HG02973 (cell line): ENCODE measurements around the gene ARHGAP6.

Source experiments
- ATAC-seq: cut with Tn5 transposase; IDR thresholded peaks from one replicate; pipeline ENCODE4 v1.9.1; 2021; ENCODE audit warnings: moderate library complexity; ENCODE audit not compliant: unreplicated experiment

The ARHGAP6 gene

DNA sequence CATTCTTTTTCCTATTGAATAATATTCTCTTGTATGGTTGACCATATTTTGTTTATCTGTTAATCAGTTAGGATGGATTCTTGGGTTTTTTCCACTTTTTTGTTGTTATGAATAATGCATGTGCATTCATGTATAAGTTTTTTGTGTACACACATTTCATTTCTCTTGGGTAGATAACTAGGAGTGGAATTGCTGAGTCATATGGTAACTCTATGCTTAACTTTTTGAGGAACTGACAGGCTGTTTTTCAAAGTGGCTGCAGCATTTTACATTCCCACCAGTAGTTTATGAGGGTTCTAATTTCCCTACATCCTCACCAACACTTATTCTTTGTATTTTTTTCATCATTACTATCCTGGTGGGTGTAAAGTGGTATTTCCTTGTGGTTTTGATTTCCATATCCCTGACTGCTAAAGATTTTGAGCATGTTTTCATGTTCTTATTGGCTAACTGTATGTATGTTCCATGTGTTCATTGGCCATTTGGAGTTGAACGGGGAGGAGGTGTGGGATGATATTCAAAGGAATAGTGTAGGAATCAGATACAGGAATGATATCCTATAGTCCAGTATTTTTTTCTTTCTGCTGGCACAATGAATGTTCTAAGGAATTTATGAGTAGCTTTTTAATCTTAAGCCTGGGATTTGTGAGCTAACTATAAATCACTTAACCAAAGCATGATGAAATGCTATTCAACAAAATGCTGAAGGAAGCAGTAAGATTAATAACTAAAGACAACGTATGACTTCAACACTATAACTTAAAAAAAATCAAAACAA is 258.2 kb downstream of the ARHGAP6 start:
- ATAC-seq, result no peak

DNA sequence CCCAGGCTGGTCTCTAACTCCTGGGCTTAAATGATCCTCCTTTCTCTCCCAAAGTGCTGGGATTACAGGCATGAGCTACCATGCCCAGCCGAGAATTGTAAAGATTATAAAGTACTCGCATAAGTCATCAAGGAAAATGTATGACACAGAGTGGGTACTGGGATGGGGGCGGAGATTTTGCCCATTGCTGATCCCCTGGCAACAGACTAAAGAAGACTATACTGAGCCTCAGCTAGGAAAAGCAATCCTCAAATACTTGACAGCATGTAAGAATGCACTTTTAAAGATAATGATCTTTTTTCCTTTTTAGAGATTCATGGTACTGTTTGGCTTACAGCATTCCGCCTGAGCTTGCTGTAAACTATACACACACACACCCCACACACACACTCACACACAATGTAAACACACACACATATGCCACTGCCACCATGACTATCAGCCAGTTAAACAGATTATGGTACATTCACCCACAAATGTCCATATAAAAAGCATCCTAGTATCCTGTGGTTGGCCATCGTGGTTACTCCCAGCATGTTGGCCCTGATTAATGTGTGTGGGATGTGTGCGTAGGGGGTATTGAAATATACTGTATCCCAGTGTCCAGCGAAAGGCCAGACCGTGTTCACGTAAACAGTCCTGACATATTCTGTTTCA is 259.5 kb downstream of the ARHGAP6 start:
- ATAC-seq, result no peak

DNA sequence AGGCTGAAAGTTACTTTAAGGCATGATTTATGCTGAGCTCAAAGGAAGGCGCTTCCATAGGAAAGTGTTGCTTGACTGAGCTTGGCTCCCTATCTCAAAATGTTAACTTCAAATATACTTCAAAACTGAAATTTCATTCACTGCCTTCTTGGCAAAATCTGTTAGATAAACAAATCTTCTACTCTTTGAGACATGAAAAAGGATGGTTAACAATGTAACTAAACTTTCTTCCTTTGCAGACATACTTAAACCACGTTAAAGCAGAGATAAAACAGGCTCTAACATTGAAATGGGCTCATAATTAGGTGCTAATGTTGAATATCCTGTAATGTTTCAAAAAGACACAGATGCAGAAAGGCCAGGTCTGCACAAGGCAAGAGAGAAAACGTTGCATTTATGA is 262.1 kb downstream of the ARHGAP6 start:
- no peak for ATAC-seq

DNA sequence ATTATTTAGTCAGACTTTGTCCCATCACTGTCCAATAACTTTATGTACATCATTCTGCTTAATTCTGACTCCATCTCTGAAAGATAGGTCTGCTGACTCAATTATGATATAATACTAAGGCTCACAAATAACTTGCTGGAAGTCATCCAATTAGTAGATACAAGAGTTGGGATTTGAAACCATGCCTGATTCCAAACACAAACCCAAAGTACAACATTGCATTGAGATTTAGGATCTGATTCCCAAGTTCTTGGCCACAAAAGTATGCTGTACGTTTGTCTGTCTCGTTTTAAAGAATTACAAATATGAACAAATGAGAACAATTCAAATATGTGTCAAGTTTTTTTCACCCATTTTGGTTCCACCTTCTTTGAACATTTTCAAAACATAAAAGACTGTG is 263.8 kb downstream of the ARHGAP6 start:
- ATAC-seq, result no peak

DNA sequence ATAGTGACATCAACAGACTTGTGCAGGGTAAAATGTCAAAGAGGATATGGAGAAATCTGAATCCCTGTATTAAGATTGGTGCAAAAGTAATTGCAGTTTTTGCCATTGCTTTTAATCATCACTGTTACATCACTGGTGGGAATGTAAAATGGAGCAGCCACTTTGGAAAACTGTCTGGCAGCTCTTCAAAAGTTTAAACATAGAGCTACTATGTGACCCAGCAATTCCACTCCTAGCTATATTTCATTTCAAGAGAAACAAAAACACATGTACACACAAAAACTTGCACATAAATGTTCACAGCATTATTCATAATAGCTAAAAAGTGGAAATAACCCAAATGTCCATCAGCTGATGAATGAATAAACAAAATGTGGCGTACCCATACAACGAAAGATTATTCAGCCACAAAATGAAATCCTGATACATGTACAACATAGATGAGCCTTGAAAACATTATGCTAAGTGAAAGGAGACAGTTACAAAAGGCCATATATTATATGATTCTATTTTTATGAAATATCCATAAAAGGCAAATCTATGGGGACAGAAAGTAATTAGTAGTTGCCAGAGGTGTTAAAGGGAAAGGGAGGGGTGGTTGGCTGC is 266.1 kb downstream of the ARHGAP6 start:
- no peak for ATAC-seq

DNA sequence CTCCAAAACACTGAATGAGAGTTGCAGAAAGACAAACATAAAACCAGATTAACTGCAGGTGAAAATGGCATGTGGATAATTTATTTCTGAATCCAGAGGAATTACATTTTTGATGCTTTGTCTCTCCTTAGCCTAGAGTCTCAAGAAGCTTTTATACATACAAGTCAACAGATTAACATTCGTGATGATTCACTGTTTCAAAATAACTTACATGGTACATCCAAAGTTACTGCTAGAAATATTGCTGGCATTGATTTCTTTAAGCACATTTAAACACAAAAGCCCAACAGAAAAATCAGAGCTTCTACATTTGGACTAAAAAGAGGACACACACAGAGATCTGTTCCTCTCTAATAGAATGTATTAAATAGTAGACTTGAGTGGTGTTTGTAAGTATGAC is 266.9 kb downstream of the ARHGAP6 start:
- no peak for ATAC-seq

DNA sequence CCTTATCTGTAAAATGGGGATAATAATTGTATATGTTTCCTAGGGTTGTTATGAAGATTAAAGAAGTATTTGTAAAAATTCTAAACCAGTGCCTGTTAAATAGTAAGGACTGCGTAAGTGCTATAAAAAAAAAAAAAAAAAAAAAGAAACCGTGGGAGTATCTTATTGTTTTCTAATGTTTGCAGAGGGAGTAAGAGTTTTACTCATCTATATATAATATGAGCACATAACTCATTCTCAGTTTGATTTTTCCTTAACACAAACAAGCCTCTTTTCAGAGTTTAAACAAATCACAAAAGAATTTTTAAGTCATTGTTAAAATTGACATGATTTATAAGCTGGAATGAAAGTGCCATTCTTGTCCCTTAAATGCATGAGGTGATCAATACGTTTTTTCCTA is 267.6 kb downstream of the ARHGAP6 start:
- no peak for ATAC-seq

DNA sequence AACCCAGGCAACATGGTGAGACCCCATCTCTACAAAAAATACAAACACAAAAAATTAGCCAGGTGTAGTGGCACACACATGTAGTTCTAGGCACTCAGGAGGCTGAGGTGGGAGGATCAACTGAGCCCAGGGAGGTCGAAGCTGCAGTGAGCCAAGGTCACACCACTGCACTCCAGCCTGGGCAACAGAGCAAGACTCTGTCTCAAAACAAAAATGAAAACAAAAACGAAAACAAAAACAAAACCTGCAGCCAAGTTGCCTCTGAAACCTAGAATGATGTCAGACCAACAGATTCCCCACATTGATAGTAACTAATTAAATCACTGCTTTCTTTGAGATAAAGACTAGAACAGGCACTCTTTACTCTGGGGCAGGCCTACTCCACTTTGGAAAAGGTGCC is 268.0 kb downstream of the ARHGAP6 start:
- no peak for ATAC-seq

DNA sequence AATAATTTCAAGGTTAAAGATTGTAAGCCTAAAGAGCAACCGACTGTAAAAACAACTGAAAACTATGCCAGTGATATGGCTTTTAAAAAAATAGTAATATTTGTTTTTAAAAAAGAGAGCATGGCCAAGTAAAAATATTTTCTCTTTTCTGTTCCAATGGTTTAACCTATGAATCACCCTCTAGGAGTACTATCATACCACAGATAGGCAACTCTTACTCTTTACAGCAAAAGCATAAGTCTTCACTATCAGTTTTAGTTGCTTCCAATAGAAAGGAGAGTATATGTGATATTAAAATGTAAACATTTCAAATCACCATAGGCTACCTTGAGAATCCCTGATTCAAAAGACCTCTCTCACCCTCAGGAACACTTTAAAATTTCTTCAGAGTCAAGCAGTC is 269.9 kb downstream of the ARHGAP6 start:
- ATAC-seq, result no peak

DNA sequence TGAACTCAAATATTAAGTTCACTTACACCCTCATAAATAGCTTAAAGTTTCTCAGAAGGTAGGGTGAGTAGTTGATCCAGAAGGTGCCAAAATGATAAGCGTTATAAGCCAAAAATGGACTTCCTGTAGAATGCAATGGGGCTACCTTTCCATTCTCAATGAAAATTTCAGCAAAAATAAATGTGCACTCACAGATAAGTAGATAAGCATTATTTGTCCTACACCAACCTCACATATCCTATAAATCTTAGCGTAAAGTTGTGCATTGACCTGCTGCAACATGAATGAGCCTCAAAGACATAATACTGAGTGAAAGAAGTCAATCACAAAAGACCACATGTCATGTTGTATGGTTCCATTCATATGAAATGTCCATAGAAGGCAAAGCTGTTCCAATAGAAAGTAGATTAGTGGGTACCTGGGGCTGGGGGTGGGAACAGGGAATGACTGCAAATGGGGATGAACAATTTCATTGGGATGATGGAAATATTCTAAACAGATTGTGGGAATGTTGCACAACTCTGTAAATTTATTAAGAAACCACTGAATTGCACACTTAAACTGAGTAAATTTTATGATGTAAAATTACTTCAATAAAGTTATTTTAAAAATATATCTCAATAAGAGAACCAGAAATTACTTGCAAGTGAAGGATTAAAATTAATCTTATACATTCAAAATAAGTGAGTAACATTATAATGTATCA is 271.6 kb downstream of the ARHGAP6 start:
- ATAC-seq, result no peak

DNA sequence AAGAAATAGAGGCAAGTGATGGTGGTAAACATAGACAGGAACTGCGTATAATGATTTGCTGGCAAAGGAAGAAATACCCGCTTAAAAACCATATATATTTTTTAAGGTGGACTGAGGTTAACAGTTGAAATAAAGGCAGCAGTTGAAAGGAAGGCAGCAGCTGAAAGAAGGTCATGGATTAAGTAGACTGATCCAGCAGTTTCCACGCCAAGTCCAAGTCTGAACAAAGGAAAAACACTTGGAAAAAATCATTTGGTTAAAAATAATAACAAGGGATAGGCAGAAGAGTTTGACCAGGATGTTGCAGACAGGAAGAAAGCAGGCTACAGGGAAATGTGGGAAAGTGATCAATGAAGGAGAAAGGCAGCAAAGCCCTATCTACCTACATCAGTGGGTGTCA is 278.9 kb downstream of the ARHGAP6 start:
- no peak for ATAC-seq

DNA sequence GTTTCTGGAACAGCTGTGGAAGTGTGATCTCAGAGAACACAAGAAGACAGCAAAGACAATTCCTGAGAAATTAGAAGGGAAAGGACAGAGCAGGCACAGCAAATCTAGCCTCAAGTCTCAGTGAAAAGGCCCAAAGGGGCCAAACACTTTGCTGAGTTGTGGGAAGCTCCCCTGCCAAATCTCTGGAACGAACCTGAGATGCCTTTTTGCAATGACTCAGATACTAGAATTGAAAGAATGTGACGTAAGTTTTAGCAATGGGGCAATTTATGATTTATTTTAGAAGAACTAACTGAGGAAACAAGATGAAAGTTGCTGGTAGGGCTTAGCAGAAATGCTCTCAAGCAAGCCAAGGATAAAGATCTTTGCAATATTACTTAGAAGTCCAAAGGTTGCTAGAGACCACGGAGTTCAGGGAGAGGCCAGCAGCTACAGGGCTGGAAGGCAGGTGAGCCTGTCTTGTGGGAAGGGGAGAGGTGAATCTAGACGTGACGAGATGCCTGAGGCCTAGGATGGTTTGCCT is 279.7 kb downstream of the ARHGAP6 start:
- ATAC-seq, result no peak

DNA sequence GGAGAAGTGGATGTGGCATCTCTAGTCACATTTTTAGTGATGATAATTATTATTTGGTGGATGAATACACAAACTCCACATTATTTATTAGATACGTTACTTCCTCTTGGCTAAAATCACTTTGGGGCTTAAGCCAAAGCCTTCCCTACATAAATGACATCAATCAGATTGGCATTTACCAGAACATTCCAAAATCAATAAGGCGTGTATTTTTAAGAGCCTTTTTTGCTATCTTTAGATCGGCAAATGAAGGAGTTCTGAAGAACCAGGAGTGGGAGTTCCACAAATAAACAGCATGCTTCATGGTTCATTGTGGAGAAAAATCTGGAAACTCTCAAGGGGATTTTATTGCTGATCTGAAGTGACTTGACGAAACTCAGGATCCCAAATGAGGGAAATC is 282.8 kb downstream of the ARHGAP6 start:
- no peak for ATAC-seq

DNA sequence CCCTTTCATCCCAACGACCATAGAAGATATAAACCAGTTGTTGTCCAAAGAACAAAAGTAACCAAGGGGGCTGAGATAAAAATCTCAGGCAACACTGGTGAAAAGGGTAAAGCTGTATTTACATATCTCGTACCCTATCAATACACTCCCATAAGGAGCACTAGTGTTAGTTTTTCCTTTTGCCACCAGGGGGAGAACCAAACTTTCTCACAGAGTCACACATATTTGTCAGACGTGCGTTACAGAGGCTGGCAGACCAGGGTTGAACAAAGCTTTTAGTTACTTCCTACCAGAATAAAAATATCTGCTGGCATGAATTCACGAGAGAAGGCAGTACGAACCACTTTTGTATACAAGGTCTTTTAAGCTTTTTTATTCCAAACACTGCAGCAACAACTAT is 284.3 kb downstream of the ARHGAP6 start:
- ATAC-seq, result no peak

DNA sequence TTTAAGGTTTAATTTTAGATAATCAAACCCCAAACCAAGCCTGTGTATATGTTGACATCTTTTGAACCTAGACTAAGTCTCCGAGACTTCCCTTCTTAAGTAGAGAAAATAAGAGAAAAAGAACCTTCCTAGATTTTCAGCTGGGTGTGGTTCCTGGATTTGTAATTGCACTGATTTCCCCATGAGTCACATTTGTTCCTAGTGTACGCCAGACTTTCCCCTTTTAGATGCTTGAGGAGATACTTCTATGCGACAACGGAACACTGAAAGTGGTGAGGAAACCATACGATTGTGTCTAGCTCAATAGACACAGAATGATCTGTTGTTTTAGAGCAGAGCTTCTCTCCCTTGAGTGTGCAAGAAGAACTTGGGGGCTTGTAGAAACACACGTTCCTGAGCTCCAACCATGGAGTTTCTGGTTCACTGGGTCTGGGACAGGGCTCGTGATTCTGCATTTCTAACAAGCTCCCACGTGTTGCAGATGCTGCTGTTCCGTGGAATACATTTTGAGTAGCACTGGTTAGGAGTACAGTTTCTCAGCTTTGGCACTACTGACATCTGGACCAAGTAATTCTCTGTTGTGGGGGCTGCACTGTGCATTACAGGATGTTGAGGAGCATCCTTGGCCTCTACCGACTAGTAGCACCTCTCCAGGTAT is 285.4 kb downstream of the ARHGAP6 start:
- ATAC-seq, result no peak

DNA sequence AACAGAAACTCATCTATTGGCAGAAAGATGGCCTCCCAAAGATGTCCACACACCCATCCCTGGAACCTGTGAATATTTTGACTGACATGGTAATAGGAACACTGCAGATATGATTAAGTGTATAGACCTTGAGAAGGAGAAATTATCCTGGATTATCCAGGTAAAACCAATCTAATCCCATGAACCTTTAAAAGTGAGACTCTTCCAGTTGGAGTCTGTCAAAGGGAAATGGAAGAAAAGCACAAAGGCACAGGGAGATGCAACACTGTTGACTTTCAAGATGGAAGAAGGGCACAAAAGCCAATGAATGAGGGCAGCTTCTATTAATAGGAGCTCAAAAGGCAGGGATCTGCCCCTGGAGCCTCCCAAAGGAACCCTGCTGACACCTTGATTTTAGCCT is 289.6 kb downstream of the ARHGAP6 start:
- no peak for ATAC-seq

DNA sequence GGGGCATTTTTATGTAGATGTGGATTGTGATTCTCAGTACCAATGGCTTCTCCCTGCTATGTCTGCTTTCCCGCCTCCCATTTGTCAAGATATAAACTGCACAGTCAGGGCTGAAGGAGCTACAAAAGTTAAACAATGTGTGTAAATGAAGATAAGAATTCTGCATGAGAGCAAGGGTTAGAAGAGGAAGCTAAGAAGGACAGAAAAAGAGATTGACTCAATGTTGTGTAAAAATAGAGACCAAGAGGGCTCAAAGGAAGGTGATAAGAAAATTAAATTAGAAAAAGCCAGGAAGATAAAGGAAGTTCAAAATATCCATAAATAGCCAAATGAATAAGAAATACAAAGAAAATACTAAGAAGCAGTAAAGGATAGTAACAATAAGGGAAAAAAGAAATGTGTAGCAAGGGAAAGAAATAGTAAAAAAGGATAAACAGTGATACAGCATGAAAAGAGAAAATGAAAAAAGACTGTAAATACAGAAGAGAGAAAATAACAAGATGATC is 290.1 kb downstream of the ARHGAP6 start:
- no peak for ATAC-seq

DNA sequence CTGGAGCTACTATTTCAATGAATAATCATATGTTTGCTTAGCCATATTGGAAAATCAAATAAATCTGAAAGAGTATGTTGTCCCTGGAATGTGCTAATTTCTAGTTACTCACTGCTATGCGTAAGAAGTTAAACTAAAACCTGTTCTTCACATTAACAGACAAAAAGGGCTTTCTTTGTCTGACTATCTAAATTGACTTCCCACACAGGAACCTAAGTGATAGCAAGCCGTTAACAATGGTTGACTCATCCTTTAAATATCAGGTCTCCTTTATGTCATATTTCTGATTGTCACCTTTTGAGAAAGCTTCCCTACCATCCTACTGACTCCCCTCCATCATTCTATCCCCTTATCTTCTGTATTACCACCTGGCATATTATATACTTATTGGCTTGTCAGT is 291.1 kb downstream of the ARHGAP6 start:
- ATAC-seq, result no peak

DNA sequence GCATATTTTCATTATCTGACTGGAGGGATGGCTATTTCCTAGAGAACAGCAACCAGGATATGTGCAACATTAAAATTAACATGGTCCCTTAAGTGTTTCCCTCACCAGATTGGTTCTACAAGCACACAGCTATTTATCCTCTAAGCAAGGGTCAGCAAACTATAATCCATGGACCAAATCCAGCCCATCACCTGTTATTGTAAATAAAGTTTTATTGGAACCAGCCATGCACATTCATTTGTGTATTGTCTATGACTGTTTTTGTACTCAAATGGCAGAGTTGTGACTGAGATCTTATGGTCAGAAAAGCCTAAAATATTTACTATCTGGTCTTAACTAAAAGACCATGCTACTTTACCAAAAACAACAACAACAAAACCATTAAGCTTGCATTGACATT is 294.6 kb downstream of the ARHGAP6 start:
- ATAC-seq, result no peak

DNA sequence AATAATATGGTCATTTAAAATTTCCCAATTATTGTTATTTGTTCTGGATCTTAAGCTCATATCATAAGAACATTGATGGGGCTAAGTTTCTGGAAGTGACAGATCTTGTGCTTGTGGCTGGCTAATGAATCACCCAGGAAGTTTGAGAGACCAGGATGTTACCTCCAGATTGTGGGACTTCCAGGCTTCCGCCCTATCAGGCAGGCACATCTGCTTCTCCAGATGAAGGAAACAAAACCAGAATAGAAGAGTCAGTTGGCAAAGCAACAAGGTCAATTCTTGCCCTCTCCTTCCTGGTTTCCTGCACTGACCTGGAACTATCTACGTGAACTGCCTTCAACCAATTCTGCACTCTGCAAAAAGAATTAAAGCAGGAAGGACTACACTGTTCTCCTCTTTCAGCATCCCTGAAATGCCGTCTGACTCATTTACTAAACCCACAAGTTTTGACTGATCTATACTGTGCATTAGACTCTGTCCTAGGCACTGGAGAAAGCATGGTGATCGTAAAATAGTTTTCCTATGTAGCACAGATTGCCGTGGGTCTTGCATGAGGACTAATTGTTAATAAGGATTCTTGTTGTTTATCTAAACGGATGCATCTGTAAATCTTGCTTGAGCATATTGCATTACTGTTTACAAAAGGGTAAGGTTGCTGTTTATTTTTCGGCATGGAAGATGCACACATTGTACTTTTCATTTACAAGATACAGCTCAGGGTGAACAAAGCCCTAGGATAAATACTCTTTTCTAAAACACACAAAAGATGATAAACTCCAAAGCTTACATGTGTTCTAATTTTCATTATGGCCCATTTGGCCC is 297.9 kb downstream of the ARHGAP6 start:
- ATAC-seq, result no peak
